Sigmoid colon (tissue), 7 donors: ENCODE data around the gene MYO1H. TPM values are rescaled to one million over a fixed set of nuclear protein-coding genes. Genes with fewer than 3 reads are reported as not detected.
"Not testable (repeated sequence)": the region's sequence is repeated elsewhere in the genome, so short reads cannot be mapped to it uniquely, and the experiment has no call there.

ENCODE experiments used
- DNase-seq: peaks from one replicate; pipeline ENCODE4 v3.0.0-alpha.2; 2019
- H3K27ac ChIP-seq, 4 donors: fragments of 200-600 bp; sonication (generic); one replicate each; pipeline ENCODE4 v1.5.1; 2016 to 2019; ENCODE audit warnings: mild to moderate bottlenecking in 1 of 4
- H3K27me3 ChIP-seq, 3 donors: fragments of 200-600 bp; sonication (generic); one replicate each; pipeline ENCODE4 v1.5.1; 2019; ENCODE audit warnings: mild to moderate bottlenecking in 1 of 3
- H3K36me3 ChIP-seq, 4 donors: fragments of 200-600 bp; sonication (generic); one replicate each; pipeline ENCODE4 v1.5.1; 2016 to 2019
- H3K4me1 ChIP-seq, 4 donors: fragments of 200-600 bp; sonication (generic); one replicate each; pipeline ENCODE4 v1.5.1; 2017 to 2019
- H3K4me3 ChIP-seq, 4 donors: fragments of 200-600 bp; sonication (generic); one replicate each; pipeline ENCODE4 v1.5.1; 2017 to 2019; ENCODE audit warnings: mild to moderate bottlenecking in 2 of 4, moderate library complexity in 1 of 4
- H3K9me3 ChIP-seq, 4 donors: fragments of 200-600 bp in 3 of 4; sonication (generic) in 3 of 4; one replicate each; pipeline versions ENCODE4 v1.5.1 to v1.6.1; 2013 to 2019
- EP300 ChIP-seq, 4 donors: sonication (generic); formaldehyde crosslinking; IDR thresholded peaks; one replicate each; pipeline ENCODE4 v1.6.1; 2017; ENCODE audit warnings: antibody characterized with exemption in 4 of 4
- POLR2A ChIP-seq, 2 donors: fragments of 450-650 bp; IDR thresholded peaks; one replicate each; pipeline ENCODE4 v1.6.1; 2016; ENCODE audit warnings: antibody characterized with exemption in 2 of 2, mild to moderate bottlenecking in 2 of 2, moderate library complexity in 2 of 2
- POLR2AphosphoS5 ChIP-seq, 4 donors: sonication (generic); formaldehyde crosslinking; IDR thresholded peaks; one replicate each; pipeline ENCODE4 v1.6.1; 2017; ENCODE audit warnings: antibody characterized with exemption in 4 of 4
- WGBS, 2 donors: extraction: QIAGEN DNeasy Blood & Tissue Kit; methylation state at CpG; one replicate each; pipeline ENCODE4 v1.1.7; 2013; 5-methylcytosine and 5-hydroxymethylcytosine counted together
- intact Hi-C: fragments of 100-400 bp; cut with DNase I; formaldehyde crosslinking; loops from one replicate; pipeline ENCODE4 v1.15.1; 2023
- polyA plus RNA-seq, 3 donors: library from polyadenylated mRNA; stranded (reverse); fragments of 200-250 nt; gene quantifications; one replicate each; pipeline ENCODE4 v1.2.3, GENCODE V29; 2013
- total RNA-seq, 4 donors: library from RNA; depleted of rRNA; stranded (reverse); fragments of >200 nt; gene quantifications; one replicate each; pipeline ENCODE4 v1.1.0, GENCODE V29; 2016
- TF ChIP-seq, protein P1 (sequence below), 4 experiments: fragments of 450-650 bp in 3 of 4; fragments of 200-600 bp in 1 of 4; IDR thresholded peaks; one replicate each; pipeline ENCODE4 v1.5.1; 2016 to 2019; ENCODE audit warnings: antibody characterized with exemption in 4 of 4, mild to moderate bottlenecking in 3 of 4, moderate library complexity in 2 of 4
- donor health status: healthy with polysubstance abuse.
- donor health status: Bipolar disorder and iron deficiency.
- donor health status: healthy.

The MYO1H gene
- total and polyA plus RNA-seq, 7 donors, result 0.07 TPM; not detected in 6

DNA sequence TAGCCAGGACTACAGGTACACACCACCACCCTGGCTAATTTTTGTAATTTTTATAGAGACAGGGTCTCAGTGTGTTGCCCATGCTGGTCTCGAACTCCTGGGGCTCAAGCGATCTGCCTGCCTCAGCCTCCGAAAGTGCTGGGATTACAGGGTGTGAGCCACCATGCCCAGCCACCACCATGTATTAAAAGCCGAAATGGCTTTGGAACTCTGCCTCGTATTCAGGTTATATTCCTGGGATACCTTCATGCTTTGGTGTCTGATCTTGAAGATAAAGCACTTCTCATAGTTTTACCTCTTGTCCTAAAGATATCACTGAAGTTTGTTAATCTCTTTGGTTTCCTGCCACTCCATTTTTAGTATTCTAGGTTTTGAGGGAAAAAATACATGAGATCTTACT lies 47.2 kb downstream of the MYO1H start:
- Histone ChIP-seq H3K36me3 (no peaks in the 10 kb centered on the region), H3K27ac (no peak overlapping the region), H3K9me3 (no peaks in the 10 kb centered on the region), H3K27me3 (no peaks in the 10 kb centered on the region), H3K4me1 (no peaks in the 10 kb centered on the region), H3K4me3 (no peak overlapping the region)
- intact Hi-C loops, result no loop called here
- 89 to 91% methylated on average over 5 of the region's 5 CpGs for WGBS, 2 donors
- DNase-seq, result no peak
- no peak for TF ChIP-seq POLR2AphosphoS5 (IDR thresholded peaks at IDR 0.05)
- TF ChIP-seq POLR2A (IDR thresholded peaks at IDR 0.05), result no peak
- TF ChIP-seq EP300 (IDR thresholded peaks at IDR 0.05), result no peak
- TF ChIP-seq, protein P1, sequence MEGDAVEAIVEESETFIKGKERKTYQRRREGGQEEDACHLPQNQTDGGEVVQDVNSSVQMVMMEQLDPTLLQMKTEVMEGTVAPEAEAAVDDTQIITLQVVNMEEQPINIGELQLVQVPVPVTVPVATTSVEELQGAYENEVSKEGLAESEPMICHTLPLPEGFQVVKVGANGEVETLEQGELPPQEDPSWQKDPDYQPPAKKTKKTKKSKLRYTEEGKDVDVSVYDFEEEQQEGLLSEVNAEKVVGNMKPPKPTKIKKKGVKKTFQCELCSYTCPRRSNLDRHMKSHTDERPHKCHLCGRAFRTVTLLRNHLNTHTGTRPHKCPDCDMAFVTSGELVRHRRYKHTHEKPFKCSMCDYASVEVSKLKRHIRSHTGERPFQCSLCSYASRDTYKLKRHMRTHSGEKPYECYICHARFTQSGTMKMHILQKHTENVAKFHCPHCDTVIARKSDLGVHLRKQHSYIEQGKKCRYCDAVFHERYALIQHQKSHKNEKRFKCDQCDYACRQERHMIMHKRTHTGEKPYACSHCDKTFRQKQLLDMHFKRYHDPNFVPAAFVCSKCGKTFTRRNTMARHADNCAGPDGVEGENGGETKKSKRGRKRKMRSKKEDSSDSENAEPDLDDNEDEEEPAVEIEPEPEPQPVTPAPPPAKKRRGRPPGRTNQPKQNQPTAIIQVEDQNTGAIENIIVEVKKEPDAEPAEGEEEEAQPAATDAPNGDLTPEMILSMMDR (IDR thresholded peaks at IDR 0.05), result no peak

DNA sequence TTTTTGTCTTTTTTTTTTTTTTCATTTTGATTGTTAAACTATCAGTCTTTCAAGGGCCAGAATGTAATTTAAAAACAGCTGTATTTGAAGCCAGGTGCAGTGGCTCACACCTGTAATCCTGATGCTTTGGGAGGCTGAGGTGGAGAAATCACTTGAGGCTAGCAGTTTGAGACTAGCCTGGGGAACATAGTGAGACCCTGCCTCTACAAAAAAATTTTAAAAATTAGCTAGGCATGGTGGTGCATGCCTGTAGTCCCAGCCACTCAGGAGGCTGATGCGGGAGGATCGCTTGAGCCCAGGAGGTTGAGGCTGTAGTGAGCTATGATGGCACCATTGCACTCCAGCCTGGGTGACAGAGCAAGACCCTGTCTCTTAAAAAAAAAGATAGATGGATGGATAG lies 57.1 kb downstream of the MYO1H start:
- H3K36me3 ChIP-seq, H3K27me3 ChIP-seq, H3K4me3 ChIP-seq, DNase-seq, H3K27ac ChIP-seq, H3K4me1 ChIP-seq, intact Hi-C loops, H3K9me3 ChIP-seq: not testable (repeated sequence)
- WGBS, 2 donors, result 93 to 98% methylated on average over 2 of the region's 2 CpGs

DNA sequence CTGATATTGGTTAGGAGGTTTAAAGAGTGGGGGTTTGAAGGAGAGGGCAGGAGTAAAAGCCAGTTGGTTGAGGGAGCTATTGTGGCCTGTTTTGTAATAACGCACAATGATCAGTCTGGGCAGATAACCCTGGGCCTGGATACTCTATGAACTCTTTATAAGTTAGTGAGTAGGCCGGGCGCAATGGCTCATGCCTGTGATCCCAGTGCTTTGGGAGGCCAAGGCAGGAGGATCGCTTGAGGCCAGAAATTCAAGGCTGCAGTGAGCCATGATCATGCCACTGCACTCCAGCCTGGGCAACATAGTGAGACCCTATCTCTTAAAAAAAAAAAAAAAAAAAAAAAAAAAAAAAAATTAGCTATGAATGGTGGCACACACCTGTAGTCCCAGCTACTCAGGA lies 58.4 kb downstream of the MYO1H start:
- 94 to 98% methylated on average over 4 of the region's 4 CpGs for WGBS, 2 donors

DNA sequence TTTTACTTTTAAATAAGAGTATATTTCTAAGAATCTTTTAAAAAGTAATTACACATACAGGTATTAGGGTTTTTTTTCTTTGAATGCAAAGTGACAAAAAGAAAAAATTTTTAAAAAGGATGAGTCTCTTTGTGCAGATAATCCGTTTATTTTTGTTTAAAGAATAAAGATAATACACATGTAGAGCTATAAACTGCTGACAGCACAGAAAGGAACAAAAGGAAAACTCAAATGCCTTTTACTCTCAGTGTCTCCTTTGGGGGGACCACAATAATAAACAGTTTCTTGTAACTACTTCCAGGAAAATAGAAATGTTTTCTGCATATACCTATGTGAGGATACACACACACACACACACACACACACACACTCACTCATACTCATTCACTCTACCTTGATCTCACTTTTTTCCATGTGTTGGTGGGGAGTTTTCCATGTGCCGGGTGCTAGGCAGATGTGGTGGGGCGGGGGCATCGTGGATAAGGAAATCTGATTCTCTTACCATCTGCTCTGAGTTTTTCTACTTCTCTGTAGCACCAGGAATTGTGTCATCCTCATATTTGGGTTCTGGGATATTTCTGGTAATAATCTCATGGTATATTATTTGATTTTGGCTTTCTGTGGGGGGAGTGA lies 71.3 kb downstream of the MYO1H start:
- TF ChIP-seq, protein P1 (IDR thresholded peaks at IDR 0.05), result no peak
- TF ChIP-seq EP300 (IDR thresholded peaks at IDR 0.05) (no peak), POLR2A (IDR thresholded peaks at IDR 0.05) (no peak), POLR2AphosphoS5 (IDR thresholded peaks at IDR 0.05) (no peak)
- Histone ChIP-seq H3K9me3 (no peaks in the 10 kb centered on the region), H3K27me3 (no peaks in the 10 kb centered on the region), H3K27ac (no peak overlapping the region), H3K4me1 (no peaks in the 10 kb centered on the region), H3K36me3 (no peaks in the 10 kb centered on the region), H3K4me3 (no peak overlapping the region)
- 39 to 67% methylated on average over 4 of the region's 4 CpGs for WGBS, 2 donors
- no peak for DNase-seq
- intact Hi-C loops, result no loop called here

More for the DNA sequence above, 58.4 kb downstream of the MYO1H start:
- H3K4me3 ChIP-seq, intact Hi-C loops, H3K27ac ChIP-seq, H3K9me3 ChIP-seq, DNase-seq, H3K27me3 ChIP-seq, H3K4me1 ChIP-seq, H3K36me3 ChIP-seq: not testable (repeated sequence)

DNA sequence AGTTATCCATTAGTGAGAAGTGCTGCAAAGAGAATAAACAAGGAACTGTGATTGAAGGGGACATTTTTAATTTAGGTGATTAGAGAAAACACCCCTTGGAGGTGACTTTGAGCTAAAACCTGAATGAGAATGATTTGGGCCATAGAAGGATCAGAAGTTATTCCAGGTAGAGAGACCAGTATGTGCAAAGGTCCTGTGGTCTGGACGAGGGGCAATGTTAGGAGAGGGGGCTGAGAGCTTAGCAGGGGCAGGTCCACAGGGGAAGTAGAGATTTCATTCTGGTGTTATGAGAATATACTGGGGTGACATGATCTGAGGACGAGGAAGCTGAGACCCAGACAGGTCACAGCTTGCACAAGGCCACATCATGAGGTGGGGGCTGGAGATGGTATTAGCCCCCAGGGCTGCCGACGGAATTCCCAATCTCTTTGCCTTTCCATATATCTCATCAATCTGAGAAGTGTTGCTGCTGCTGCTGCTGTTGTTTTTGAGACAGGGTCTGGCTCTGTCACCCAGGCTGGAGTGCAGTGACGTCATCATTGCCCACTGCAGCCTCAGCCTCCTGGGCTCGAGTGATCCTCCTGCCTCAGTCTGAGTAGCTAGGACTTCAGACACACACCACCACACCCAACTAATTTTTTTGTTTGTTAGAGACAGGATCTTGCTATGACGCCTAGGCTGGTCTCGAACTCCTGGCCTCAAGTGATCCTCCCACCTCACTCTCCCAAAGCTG lies 73.8 kb downstream of the MYO1H start:
- TF ChIP-seq, protein P1 (IDR thresholded peaks at IDR 0.05), result no peak
- TF ChIP-seq EP300 (IDR thresholded peaks at IDR 0.05), result no peak
- Histone ChIP-seq H3K36me3 (no peaks in the 10 kb centered on the region), H3K4me1 (no peaks in the 10 kb centered on the region), H3K27ac (no peak overlapping the region), H3K9me3 (no peaks in the 10 kb centered on the region), H3K27me3 (no peaks in the 10 kb centered on the region), H3K4me3 (no peak overlapping the region)
- WGBS, 2 donors, result 70 to 82% methylated on average over 8 of the region's 8 CpGs
- no peak for DNase-seq
- intact Hi-C loops, result no loop called here

DNA sequence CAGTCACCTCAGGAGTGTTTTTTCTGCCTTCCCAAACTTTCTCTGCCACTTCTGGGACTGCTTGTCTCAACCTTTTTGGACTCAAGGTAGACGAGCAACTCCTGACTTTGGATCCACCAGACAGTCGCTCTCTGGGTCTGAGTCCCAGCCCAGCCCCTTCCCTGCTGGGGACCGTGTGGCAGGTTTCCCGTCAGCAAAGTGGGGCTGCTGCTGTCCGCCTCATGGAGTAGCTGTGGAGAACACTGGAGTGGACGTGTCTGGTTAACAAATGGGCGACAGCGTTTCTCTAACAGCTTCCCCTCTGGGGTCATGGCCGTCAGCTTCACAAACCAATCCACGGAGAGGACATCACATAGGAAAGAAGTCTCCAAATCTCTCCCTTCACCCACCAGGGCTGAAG lies 74.6 kb downstream of the MYO1H start:
- intact Hi-C loops, result no loop called here
- TF ChIP-seq, protein P1 (IDR thresholded peaks at IDR 0.05), result no peak
- TF ChIP-seq EP300 (IDR thresholded peaks at IDR 0.05) (no peak), POLR2AphosphoS5 (IDR thresholded peaks at IDR 0.05) (no peak), POLR2A (IDR thresholded peaks at IDR 0.05) (no peak)
- no peaks in the 10 kb centered on the region for H3K4me1 ChIP-seq
- no peak overlapping the region for H3K27ac ChIP-seq
- no peak for DNase-seq
- 52 to 55% methylated on average over 10 of the region's 10 CpGs for WGBS, 2 donors
- no peaks in the 10 kb centered on the region for H3K36me3 ChIP-seq
- no peaks in the 10 kb centered on the region for H3K9me3 ChIP-seq
- H3K27me3 ChIP-seq, result no peaks in the 10 kb centered on the region
- no peak overlapping the region for H3K4me3 ChIP-seq
